Transverse colon (tissue), 4 donors: Measurements from ENCODE around the gene PRSS53. TPM values are rescaled to one million over a fixed set of nuclear protein-coding genes. Genes with fewer than 3 reads are reported as not detected.

Experiments used
- DNase-seq: peaks from one replicate; pipeline ENCODE4 v3.0.0-alpha.2; 2019
- H3K27ac ChIP-seq, 4 donors: fragments of 200-600 bp; sonication (generic); 2 replicates each; pipeline ENCODE4 v1.5.1; 2016 to 2018; ENCODE audit warnings: inconsistent platforms in 4 of 4
- H3K27me3 ChIP-seq: fragments of 200-600 bp; sonication (generic); 2 replicates; pipeline ENCODE4 v1.5.1; 2017; ENCODE audit warnings: inconsistent platforms
- H3K36me3 ChIP-seq, 4 donors: fragments of 200-600 bp; sonication (generic); 2 replicates each; pipeline ENCODE4 v1.5.1; 2017 to 2019; ENCODE audit warnings: inconsistent platforms in 4 of 4
- H3K4me1 ChIP-seq, 4 donors: fragments of 200-600 bp; sonication (generic); 2 replicates each; pipeline ENCODE4 v1.5.1; 2017 to 2020; ENCODE audit warnings: inconsistent platforms in 4 of 4
- H3K4me3 ChIP-seq, 4 donors: fragments of 200-600 bp; sonication (generic); 1 replicate in 1 of 4; 2 replicates in 3 of 4; pipeline versions ENCODE4 v1.5.1 to v1.6.1; 2017 to 2019; ENCODE audit warnings: inconsistent platforms in 4 of 4
- H3K9me3 ChIP-seq, 2 donors: fragments of 200-600 bp; sonication (generic); 2 replicates each; pipeline ENCODE4 v1.5.1; 2017 to 2019; ENCODE audit warnings: inconsistent platforms in 2 of 2
- CTCF ChIP-seq, 5 experiments: fragments of 200-600 bp in 3 of 5; fragments of 450-650 bp in 2 of 5; sonication (generic) in 3 of 5; IDR thresholded peaks; 1 replicate in 2 of 5; 2 replicates in 3 of 5; pipeline ENCODE4 v1.5.1; 2016 to 2017; ENCODE audit warnings: antibody characterized with exemption in 5 of 5, inconsistent platforms in 3 of 5, mild to moderate bottlenecking in 2 of 5, moderate library complexity in 1 of 5
- EP300 ChIP-seq: sonication (generic); formaldehyde crosslinking; IDR thresholded peaks from one replicate; pipeline ENCODE4 v1.6.1; 2017; ENCODE audit warnings: antibody characterized with exemption, low read depth
- POLR2A ChIP-seq: fragments of 450-650 bp; IDR thresholded peaks from one replicate; pipeline ENCODE4 v1.6.1; 2016; ENCODE audit warnings: antibody characterized with exemption, mild to moderate bottlenecking, moderate library complexity
- POLR2AphosphoS5 ChIP-seq, 3 donors: sonication (generic); formaldehyde crosslinking; IDR thresholded peaks; one replicate each; pipeline ENCODE4 v1.6.1; 2016; ENCODE audit warnings: antibody characterized with exemption in 3 of 3
- WGBS, 2 donors: methylation state at CpG; one replicate each; pipeline ENCODE4 v1.1.5; 2018; ENCODE audit warnings: low coverage in 1 of 2; 5-methylcytosine and 5-hydroxymethylcytosine counted together
- in situ Hi-C, 4 donors: fragments of 200-750 bp; cut with MboI; loops; one replicate each; pipeline versions ENCODE4 v1.15.0 to v1.15.1; 2017; ENCODE audit warnings: low sequenced_read_pairs in 3 of 4, low pct_ligation_motif_present in 1 of 4, low pct_unique_long_range_greater_than_20kb in 1 of 4
- intact Hi-C: fragments of 100-400 bp; cut with DNase I; formaldehyde crosslinking; loops from one replicate; pipeline ENCODE4 v1.15.1; 2023; ENCODE audit warnings: low total_unique reads
- total RNA-seq, 4 donors: library from RNA; depleted of rRNA; stranded (reverse); fragments of >200 nt; gene quantifications; one replicate each; pipeline ENCODE4 v1.1.0, GENCODE V29; 2016

The PRSS53 gene
- total RNA-seq, 4 donors from 2014 or later: 1.1 to 5.2 (median 3.1) TPM

- 20 to 86% methylated on average over 1 to 5 of the region's 5 CpGs for WGBS, 2 donors
- intact Hi-C loops: no loop called here
- TF ChIP-seq EP300: no peak
- no peak for TF ChIP-seq CTCF (IDR thresholded peaks at IDR 0.05)
- no peak for TF ChIP-seq POLR2AphosphoS5 (IDR thresholded peaks at IDR 0.05)
- no peak for TF ChIP-seq POLR2A
- DNase-seq: no peak
- H3K27ac ChIP-seq: no peak overlapping the region
- H3K4me3 ChIP-seq: no peak overlapping the region
- H3K9me3 ChIP-seq: no peaks in the 10 kb centered on the region
- no peaks in the 10 kb centered on the region for H3K36me3 ChIP-seq
- in situ Hi-C loops: no loop called here
- H3K27me3 ChIP-seq: no peaks in the 10 kb centered on the region
- H3K4me1 ChIP-seq: peaks cover 0 to 2% (median 1%) of the 10 kb centered on the region in 4 donors
Measured at GRCh38 chr16:31087971-31088370, 772 bp downstream of the PRSS53 start.

GRCh38 chr16:31087481-31087880 is 1.3 kb downstream of the PRSS53 start:
- intact Hi-C loops: no loop called here
- in situ Hi-C loops: no loop called here
- 92 to 100% methylated on average over 3 to 5 of the region's 8 CpGs for WGBS, 2 donors
- Histone ChIP-seq H3K9me3 (no peaks in the 10 kb centered on the region), H3K4me1 (no peaks in the 10 kb centered on the region), H3K36me3 (no peaks in the 10 kb centered on the region), H3K4me3 (no peak overlapping the region), H3K27ac (no peak overlapping the region), H3K27me3 (no peaks in the 10 kb centered on the region)
- TF ChIP-seq POLR2AphosphoS5 (IDR thresholded peaks at IDR 0.05) (no peak), CTCF (IDR thresholded peaks at IDR 0.05) (no peak), POLR2A (no peak), EP300 (no peak)
- no peak for DNase-seq

GRCh38 chr16:31086629-31086906 is 2.2 kb downstream of the PRSS53 start:
- no peaks in the 10 kb centered on the region for H3K9me3 ChIP-seq
- no peak overlapping the region for H3K27ac ChIP-seq
- H3K36me3 ChIP-seq: no peaks in the 10 kb centered on the region
- in situ Hi-C loops (no loop called here), intact Hi-C loops (no loop called here)
- TF ChIP-seq POLR2AphosphoS5 (IDR thresholded peaks at IDR 0.05) (no peak), EP300 (no peak), POLR2A (no peak)
- no peak for DNase-seq
- no peak overlapping the region for H3K4me3 ChIP-seq
- no peaks in the 10 kb centered on the region for H3K4me1 ChIP-seq
- H3K27me3 ChIP-seq: no peaks in the 10 kb centered on the region
- 88% methylated on average over 6 of the region's 6 CpGs; no CpG with 5 or more reads in 1 of the 2 donors for WGBS, 2 donors

GRCh38 chr16:31085873-31086628 is 2.7 kb downstream of the PRSS53 start:
- in situ Hi-C loops (no loop called here), intact Hi-C loops (no loop called here)
- Histone ChIP-seq H3K36me3 (no peaks in the 10 kb centered on the region), H3K27ac (no peak overlapping the region), H3K4me3 (no peak overlapping the region), H3K27me3 (no peaks in the 10 kb centered on the region), H3K4me1 (no peaks in the 10 kb centered on the region), H3K9me3 (no peaks in the 10 kb centered on the region)
- WGBS, 2 donors: 89% methylated on average over 18 of the region's 18 CpGs; no CpG with 5 or more reads in 1 of the 2 donors
- DNase-seq: no peak
- TF ChIP-seq POLR2AphosphoS5 (IDR thresholded peaks at IDR 0.05) (no peak), CTCF (IDR thresholded peaks at IDR 0.05) (no peak), EP300 (no peak), POLR2A (no peak)

GRCh38 chr16:31085411-31085810 is 3.3 kb downstream of the PRSS53 start:
- Histone ChIP-seq H3K27ac (no peak overlapping the region), H3K36me3 (peaks cover 0 to 6% (median 2%) of the 10 kb centered on the region in 4 donors), H3K27me3 (no peaks in the 10 kb centered on the region), H3K9me3 (no peaks in the 10 kb centered on the region), H3K4me1 (no peaks in the 10 kb centered on the region), H3K4me3 (no peak overlapping the region)
- intact Hi-C loops (no loop called here), in situ Hi-C loops (no loop called here)
- WGBS, 2 donors: 81 to 82% methylated on average over 5 to 8 of the region's 8 CpGs
- DNase-seq: no peak
- TF ChIP-seq EP300: no peak
- TF ChIP-seq POLR2A: no peak
- no peak for TF ChIP-seq POLR2AphosphoS5 (IDR thresholded peaks at IDR 0.05)
- no peak for TF ChIP-seq CTCF (IDR thresholded peaks at IDR 0.05)
